Measurements from ENCODE around the gene STK33.

STK33 gene

GRCh38 chr11:8344346-8344745 lies 249.7 kb downstream of the STK33 start:
- Histone ChIP-seq H3K4me3 (ENCODE audit: low read depth, low read length) (no peak overlapping the region), H3K27ac (ENCODE audit: extremely low read depth, low read depth, low read length) (no peak overlapping the region), H3K4me1 (ENCODE audit: control insufficient read depth, insufficient read depth, low read length) (no peaks in the 10 kb centered on the region), H3K36me3 (ENCODE audit: control insufficient read depth in 2 of 2, insufficient read depth in 1 of 2, low read length in 2 of 2) (no peaks in the 10 kb centered on the region), H3K9me3 (ENCODE audit: control insufficient read depth, insufficient read depth, low read depth, low read length) (no peaks in the 10 kb centered on the region)
- TF ChIP-seq ZNF561 (tag by site-specific recombination; IDR thresholded peaks at IDR 0.05; ENCODE audit: borderline replicate concordance) (no peak), ZNF768 (tag by site-specific recombination; IDR thresholded peaks at IDR 0.05) (peak; percentile 65; the same call in 1 of the 2 replicates)
- ChIA-PET POLR2A (no interaction called here), CTCF (interaction anchor here (0.6 to 0.7 kb wide), 3 partner anchors 14 to 568 kb away, joined by 3 to 4 read pairs (median 3); no protein-coding TSS in a partner anchor)

- Histone ChIP-seq H3K27ac (ENCODE audit: extremely low read depth, low read depth, low read length) (no peak overlapping the region), H3K4me3 (ENCODE audit: low read depth, low read length) (no peak overlapping the region), H3K4me1 (ENCODE audit: control insufficient read depth, insufficient read depth, low read length) (no peaks in the 10 kb centered on the region), H3K36me3 (ENCODE audit: control insufficient read depth in 2 of 2, insufficient read depth in 1 of 2, low read length in 2 of 2) (no peaks in the 10 kb centered on the region), H3K9me3 (ENCODE audit: control insufficient read depth, insufficient read depth, low read depth, low read length) (no peaks in the 10 kb centered on the region)
- ChIA-PET CTCF (no interaction called here), POLR2A (no interaction called here)
- TF ChIP-seq ZNF138 (tag by site-specific recombination; IDR thresholded peaks at IDR 0.05; ENCODE audit: borderline replicate concordance) (no peak), ZNF324 (tag by site-specific recombination; IDR thresholded peaks at IDR 0.05) (no peak), INSM2 (tag by site-specific recombination; IDR thresholded peaks at IDR 0.05) (no peak), ZNF624 (tag by site-specific recombination; IDR thresholded peaks at IDR 0.05) (no peak), ZNF18 (tag by site-specific recombination; IDR thresholded peaks at IDR 0.05) (no peak), IKZF3 (tag by site-specific recombination; IDR thresholded peaks at IDR 0.05) (no peak), ZBTB21 (tag by site-specific recombination; IDR thresholded peaks at IDR 0.05) (no peak), ZNF350 (tag by site-specific recombination; IDR thresholded peaks at IDR 0.05) (no peak), ZNF776 (tag by site-specific recombination; IDR thresholded peaks at IDR 0.05; ENCODE audit: borderline replicate concordance) (no peak), GLI4 (tag by site-specific recombination; IDR thresholded peaks at IDR 0.05) (no peak), ZNF10 (tag by site-specific recombination; IDR thresholded peaks at IDR 0.05) (no peak)
These were observed 251.0 kb downstream of the STK33 start for GRCh38 chr11:8342821-8343681.

- H3K9me3 ChIP-seq (ENCODE audit: control insufficient read depth, insufficient read depth, low read depth, low read length), result no peaks in the 10 kb centered on the region
- no peak overlapping the region for H3K27ac ChIP-seq (ENCODE audit: extremely low read depth, low read depth, low read length)
- no peak overlapping the region for H3K4me3 ChIP-seq (ENCODE audit: low read depth, low read length)
- ChIA-PET POLR2A (no interaction called here), CTCF (interaction anchor here (0.6 to 1.1 kb wide), 2 partner anchors 18 to 235 kb away, joined by 3 read pairs; no protein-coding TSS in a partner anchor)
- no peaks in the 10 kb centered on the region for H3K36me3 ChIP-seq (ENCODE audit: control insufficient read depth in 2 of 2, insufficient read depth in 1 of 2, low read length in 2 of 2)
- no peaks in the 10 kb centered on the region for H3K4me1 ChIP-seq (ENCODE audit: control insufficient read depth, insufficient read depth, low read length)
- no peak for TF ChIP-seq ZNF670 (tag by site-specific recombination; IDR thresholded peaks at IDR 0.05; ENCODE audit: low read depth)
- TF ChIP-seq PATZ1 (tag by site-specific recombination; IDR thresholded peaks at IDR 0.05), result no peak
- TF ChIP-seq ZNF837 (tag by site-specific recombination; IDR thresholded peaks at IDR 0.05), result no peak
- no peak for TF ChIP-seq ZNF37A (tag by site-specific recombination; IDR thresholded peaks at IDR 0.05)
- TF ChIP-seq ZNF16 (tag by site-specific recombination; IDR thresholded peaks at IDR 0.05; ENCODE audit: low read depth), result no peak
- no peak for TF ChIP-seq HOXC10 (CRISPR knock-in tag; IDR thresholded peaks at IDR 0.05)
- no peak for TF ChIP-seq ZNF366 (tag by site-specific recombination; conservative IDR thresholded peaks at IDR 0.05)
- TF ChIP-seq TRIM28 (IDR thresholded peaks at IDR 0.05; ENCODE audit: borderline replicate concordance, low read length), result no peak
- no peak for TF ChIP-seq ZNF777 (tag by site-specific recombination; IDR thresholded peaks at IDR 0.05; ENCODE audit: borderline replicate concordance)
- no peak for TF ChIP-seq SP3 (tag by site-specific recombination; IDR thresholded peaks at IDR 0.05)
- no peak for TF ChIP-seq ZBTB8A (tag by site-specific recombination; IDR thresholded peaks at IDR 0.05)
- no peak for TF ChIP-seq GLIS1 (tag by site-specific recombination; IDR thresholded peaks at IDR 0.05)
- no peak for TF ChIP-seq ZNF76 (tag by site-specific recombination; IDR thresholded peaks at IDR 0.05; ENCODE audit: borderline replicate concordance, low read depth)
- no peak for TF ChIP-seq ZNF510 (tag by site-specific recombination; IDR thresholded peaks at IDR 0.05; ENCODE audit: insufficient replicate concordance)
- TF ChIP-seq ZFP41 (tag by site-specific recombination; IDR thresholded peaks at IDR 0.05; ENCODE audit: borderline replicate concordance), result no peak
These were observed 252.0 kb downstream of the STK33 start for GRCh38 chr11:8341996-8342395.

All from HEK293 (cell line).